Kidney (tissue), 14 donors: Measurements from ENCODE around the gene ALG6. TPM values are rescaled to one million over a fixed set of nuclear protein-coding genes. Genes with fewer than 3 reads are reported as not detected.
A peak's percentile ranks its signal among the peaks of the same experiment; 100 is the strongest.

Experiments used
- DNase-seq, 5 donors: peaks; one replicate each; pipeline ENCODE4 v3.0.0-alpha.2; 2013 to 2020
- FAIRE-seq: peaks from 2 replicates; lab custom pipeline; 2012; peaks lifted over from hg19 to GRCh38; lab: Jason Lieb, UNC
- H3K27ac ChIP-seq, 2 donors: one replicate each; pipeline ENCODE4 v1.7.0; 2013; ENCODE audit warnings: low read depth in 2 of 2, low read length in 2 of 2, inconsistent platforms in 1 of 2
- H3K27me3 ChIP-seq: one replicate; pipeline ENCODE4 v1.7.1; 2013; ENCODE audit warnings: low read length, inconsistent platforms; ENCODE audit not compliant: control insufficient read depth, insufficient read depth
- H3K36me3 ChIP-seq, 3 donors: one replicate each; pipeline versions ENCODE4 v1.7.0 to v1.7.1; 2013; ENCODE audit warnings: low read length in 3 of 3, control low read depth in 1 of 3, inconsistent platforms in 1 of 3; ENCODE audit not compliant: insufficient read depth in 3 of 3, control insufficient read depth in 2 of 3
- H3K4me1 ChIP-seq, 3 donors: one replicate each; pipeline versions ENCODE4 v1.7.0 to v1.7.1; 2013; ENCODE audit warnings: low read length in 3 of 3, inconsistent platforms in 1 of 3, low read depth in 1 of 3; ENCODE audit not compliant: control insufficient read depth in 2 of 3, insufficient read depth in 2 of 3
- H3K4me3 ChIP-seq, 3 donors: one replicate each; pipeline versions ENCODE4 v1.7.0 to v1.8.1; 2013; ENCODE audit warnings: low read length in 3 of 3, control low read depth in 1 of 3, inconsistent platforms in 1 of 3
- H3K9ac ChIP-seq, 3 donors: one replicate each; pipeline versions ENCODE4 v1.7.0 to v1.7.1; 2013; ENCODE audit warnings: low read length in 3 of 3, control low read depth in 1 of 3, inconsistent platforms in 1 of 3
- H3K9me3 ChIP-seq, 3 donors: one replicate each; pipeline versions ENCODE4 v1.7.0 to v1.7.1; 2013; ENCODE audit warnings: low read length in 3 of 3, control low read depth in 1 of 3, inconsistent platforms in 1 of 3; ENCODE audit not compliant: control insufficient read depth in 2 of 3, insufficient read depth in 1 of 3
- CTCF ChIP-seq: IDR thresholded peaks from 3 replicates; pipeline ENCODE4 v1.5.1; 2012; ENCODE audit warnings: mild to moderate bottlenecking, moderate library complexity, borderline replicate concordance; ENCODE audit not compliant: insufficient read depth; ENCODE audit errors: extremely low read depth
- intact Hi-C: fragments of 100-400 bp; cut with DNase I; formaldehyde crosslinking; loops from one replicate; pipeline ENCODE4 v1.11.1; 2022
- polyA plus RNA-seq: library from polyadenylated mRNA; stranded (reverse); fragments of 350-450 nt; fragmentation: Illumina TruSeq; extraction: RNeasy Lipid Tissue Mini Kit (QIAGEN cat#74804); gene quantifications from one replicate; pipeline ENCODE4 v1.2.3, GENCODE V29; 2014; ENCODE audit warnings: low read depth, low replicate concordance; ENCODE audit not compliant: insufficient read depth
- total RNA-seq: library from RNA; stranded (reverse); fragmentation: NEBNext Ultra II Directional; extraction: Animal tissue kit (Norgen Biotek cat#: 25700); gene quantifications from one replicate; pipeline ENCODE4 v1.2.1, GENCODE V29; 2021
- donor health status: control.
- donor health status: control.
- donor health status: control.
- donor health status: control.
- donor health status: control.
- donor health status: DM: yes; HTN: yes; CAD: no.
- donor health status: Normal renal cell carcinoma (clear cell type).

ALG6 gene
- total and polyA plus RNA-seq, 2 donors from 2014 or later: 10.2 to 11.2 TPM

GRCh38 chr1:63326106-63326472 is 41.3 kb upstream of the ALG6 start:
- H3K9ac ChIP-seq: no peak overlapping the region
- peaks cover 0 to 3% (median 0%) of the 10 kb centered on the region in 3 donors for H3K9me3 ChIP-seq
- no peak for FAIRE-seq
- H3K27me3 ChIP-seq: peaks cover 74% of the 10 kb centered on the region
- no peak for TF ChIP-seq CTCF
- H3K36me3 ChIP-seq: no peaks in the 10 kb centered on the region
- no peak overlapping the region for H3K4me3 ChIP-seq
- peak in 2 of 5 donors; percentile 18 to 35 for DNase-seq
- H3K4me1 ChIP-seq: peaks cover 0 to 4% (median 0%) of the 10 kb centered on the region in 3 donors
- intact Hi-C loops: no loop called here
- H3K27ac ChIP-seq: no peak overlapping the region

GRCh38 chr1:63326473-63327380 is 40.7 kb upstream of the ALG6 start:
- Histone ChIP-seq H3K4me3 (no peak overlapping the region), H3K9ac (no peak overlapping the region), H3K27ac (no peak overlapping the region), H3K4me1 (peaks cover 0 to 4% (median 0%) of the 10 kb centered on the region in 3 donors), H3K36me3 (no peaks in the 10 kb centered on the region), H3K27me3 (peaks cover 73% of the 10 kb centered on the region), H3K9me3 (peaks cover 0 to 3% (median 0%) of the 10 kb centered on the region in 3 donors)
- FAIRE-seq (no peak), DNase-seq (peak in 4 of 5 donors; percentile 48 to 71 (median 58))
- intact Hi-C loops: no loop called here
- no peak for TF ChIP-seq CTCF

GRCh38 chr1:63327417-63328054 is 39.9 kb upstream of the ALG6 start:
- Histone ChIP-seq H3K9ac (no peak overlapping the region), H3K27me3 (peaks cover 75% of the 10 kb centered on the region), H3K27ac (no peak overlapping the region), H3K4me3 (no peak overlapping the region), H3K9me3 (peaks cover 0 to 3% (median 0%) of the 10 kb centered on the region in 3 donors), H3K36me3 (no peaks in the 10 kb centered on the region), H3K4me1 (no peaks in the 10 kb centered on the region)
- DNase-seq (peak; percentile 77 to 89 (median 89)), FAIRE-seq (no peak)
- intact Hi-C loops: no loop called here
- TF ChIP-seq CTCF: peak; percentile 62
